GM19395 (cell line): ENCODE data around the gene ZNF471.

Experiments
- ATAC-seq: cut with Tn5 transposase; IDR thresholded peaks from one replicate; pipeline ENCODE4 v1.9.1; 2021; ENCODE audit warnings: mild to moderate bottlenecking, moderate library complexity; ENCODE audit not compliant: unreplicated experiment

ZNF471 gene

DNA sequence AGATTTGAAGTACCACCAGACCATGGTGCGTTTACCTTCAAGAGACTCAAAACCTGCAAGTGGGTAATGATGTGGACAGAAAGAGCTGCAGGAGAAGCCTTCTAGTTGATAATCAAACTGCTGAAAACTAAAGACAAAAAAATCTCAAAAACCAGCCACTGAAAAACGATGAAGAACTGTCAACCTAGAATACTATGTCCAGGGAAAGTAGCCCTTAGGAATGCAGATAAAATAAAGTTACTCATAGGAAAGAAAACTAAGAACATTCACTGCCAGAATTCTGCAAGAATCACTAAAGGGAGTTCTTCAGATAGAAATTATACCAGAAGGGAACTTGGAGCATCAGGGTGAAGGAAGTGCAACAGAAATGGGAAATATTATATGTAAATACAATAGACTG, 64.9 kb downstream of the ZNF471 start:
- no peak for ATAC-seq

DNA sequence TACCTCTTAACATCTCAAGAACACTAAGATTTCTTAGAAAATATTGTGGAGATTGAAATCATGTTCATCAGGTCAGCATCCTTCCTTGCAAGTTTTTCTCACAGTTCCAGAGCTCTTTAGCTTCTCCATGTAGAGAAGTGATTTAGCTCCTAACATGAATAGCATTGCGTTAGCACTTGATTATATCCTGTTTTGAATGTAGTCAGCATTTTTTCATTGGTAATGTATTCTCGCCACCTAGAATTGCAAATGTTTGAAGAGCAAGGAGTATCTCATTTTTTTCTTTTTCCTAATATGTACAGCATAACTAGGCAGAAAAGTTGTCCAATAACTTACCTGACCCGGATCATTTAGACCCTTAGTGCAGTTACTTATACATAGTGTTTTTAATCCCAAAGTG, 66.3 kb downstream of the ZNF471 start:
- ATAC-seq: no peak

DNA sequence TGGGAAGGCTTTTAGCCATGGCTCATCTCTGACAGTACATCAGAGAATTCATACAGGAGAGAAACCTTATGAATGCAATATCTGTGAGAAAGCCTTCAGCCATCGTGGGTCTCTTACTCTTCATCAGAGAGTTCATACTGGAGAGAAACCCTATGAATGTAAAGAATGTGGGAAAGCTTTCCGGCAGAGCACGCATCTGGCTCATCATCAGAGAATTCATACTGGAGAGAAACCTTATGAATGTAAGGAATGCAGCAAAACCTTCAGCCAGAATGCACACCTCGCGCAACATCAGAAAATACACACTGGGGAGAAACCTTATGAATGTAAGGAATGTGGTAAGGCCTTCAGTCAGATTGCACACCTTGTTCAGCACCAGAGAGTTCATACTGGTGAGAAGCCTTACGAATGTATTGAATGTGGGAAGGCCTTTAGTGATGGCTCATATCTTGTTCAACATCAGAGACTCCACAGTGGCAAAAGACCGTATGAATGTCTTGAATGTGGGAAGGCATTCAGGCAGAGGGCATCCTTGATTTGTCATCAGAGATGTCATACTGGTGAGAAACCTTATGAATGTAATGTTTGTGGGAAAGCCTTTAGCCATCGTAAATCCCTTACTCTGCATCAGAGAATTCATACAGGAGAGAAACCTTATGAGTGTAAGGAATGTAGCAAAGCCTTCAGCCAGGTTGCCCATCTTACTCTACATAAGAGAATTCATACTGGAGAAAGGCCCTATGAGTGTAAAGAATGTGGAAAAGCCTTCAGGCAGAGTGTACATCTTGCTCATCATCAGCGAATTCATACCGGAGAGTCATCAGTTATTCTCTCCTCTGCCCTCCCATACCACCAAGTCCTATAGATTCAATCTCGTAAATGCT, 70.3 kb downstream of the ZNF471 start:
- ATAC-seq: no peak
